Measurements from ENCODE around the gene BLOC1S5. TPM values are rescaled to one million over a fixed set of nuclear protein-coding genes. Genes with fewer than 3 reads are reported as not detected.

The BLOC1S5 gene
- polyA plus RNA-seq, 1 of the 3 experiments (the other 2 are of a cell fraction): 4.4 TPM

GRCh38 chr6:8069631-8070284 is 5.6 kb upstream of the BLOC1S5 start:
- no peaks in the 10 kb centered on the region for H3K79me2 ChIP-seq (ENCODE audit: insufficient read depth)
- H2AFZ ChIP-seq (ENCODE audit: low read depth): no peak overlapping the region
- no peak overlapping the region for H3K4me3 ChIP-seq (ENCODE audit: low read depth in 2 of 2, low read length in 1 of 2)
- H3K27ac ChIP-seq (ENCODE audit: low read depth in 2 of 2, low read length in 1 of 2): no peak overlapping the region
- H3K9ac ChIP-seq: no peak overlapping the region
- H3K27me3 ChIP-seq (ENCODE audit: insufficient read depth): no peaks in the 10 kb centered on the region
- no peaks in the 10 kb centered on the region for H3F3A ChIP-seq (replicated peaks; ENCODE audit: insufficient read depth)
- H3K9me3 ChIP-seq: no peaks in the 10 kb centered on the region
- WGBS (ENCODE audit: low lambda C conversion rate): 47% methylated on average over 3 of the region's 3 CpGs
- peaks cover 0 to 4% of the 10 kb centered on the region in 2 experiments; a peak in 2 of 4 replicates for H3K4me1 ChIP-seq (ENCODE audit: control insufficient read depth in 1 of 2, insufficient read depth in 2 of 2, low read depth in 1 of 2, low read length in 1 of 2)
- no peaks in the 10 kb centered on the region for H4K20me1 ChIP-seq (ENCODE audit: insufficient read depth)
- no peaks in the 10 kb centered on the region for H3K36me3 ChIP-seq (replicated peaks in 1 of 2; ENCODE audit: control insufficient read depth in 1 of 2, insufficient read depth in 2 of 2, low read length in 1 of 2)
- no peak for TF ChIP-seq FOXJ3 (CRISPR knock-in tag; IDR thresholded peaks at IDR 0.05)
- no peak for TF ChIP-seq FOSL2 (IDR thresholded peaks at IDR 0.05; ENCODE audit: borderline replicate concordance, low read depth)
- no peak for TF ChIP-seq USF2 (IDR thresholded peaks at IDR 0.05; ENCODE audit: borderline replicate concordance, low read depth, low read length)
- no peak for TF ChIP-seq POLR2AphosphoS5 (IDR thresholded peaks at IDR 0.05; ENCODE audit: low read depth, low read length)
- no peak for TF ChIP-seq NFIC (IDR thresholded peaks at IDR 0.05; ENCODE audit: borderline replicate concordance)
- TF ChIP-seq EP300 (IDR thresholded peaks at IDR 0.05; ENCODE audit: borderline replicate concordance in 1 of 2, low read depth in 1 of 2, low read length in 1 of 2): no peak
- TF ChIP-seq SIN3A (IDR thresholded peaks at IDR 0.05; ENCODE audit: borderline replicate concordance, low read depth, low read length): no peak
- no peak for TF ChIP-seq TCF12 (IDR thresholded peaks at IDR 0.05)
- no peak for TF ChIP-seq MEF2A (IDR thresholded peaks at IDR 0.05; ENCODE audit: borderline replicate concordance, low read depth)
- TF ChIP-seq, protein P1, sequence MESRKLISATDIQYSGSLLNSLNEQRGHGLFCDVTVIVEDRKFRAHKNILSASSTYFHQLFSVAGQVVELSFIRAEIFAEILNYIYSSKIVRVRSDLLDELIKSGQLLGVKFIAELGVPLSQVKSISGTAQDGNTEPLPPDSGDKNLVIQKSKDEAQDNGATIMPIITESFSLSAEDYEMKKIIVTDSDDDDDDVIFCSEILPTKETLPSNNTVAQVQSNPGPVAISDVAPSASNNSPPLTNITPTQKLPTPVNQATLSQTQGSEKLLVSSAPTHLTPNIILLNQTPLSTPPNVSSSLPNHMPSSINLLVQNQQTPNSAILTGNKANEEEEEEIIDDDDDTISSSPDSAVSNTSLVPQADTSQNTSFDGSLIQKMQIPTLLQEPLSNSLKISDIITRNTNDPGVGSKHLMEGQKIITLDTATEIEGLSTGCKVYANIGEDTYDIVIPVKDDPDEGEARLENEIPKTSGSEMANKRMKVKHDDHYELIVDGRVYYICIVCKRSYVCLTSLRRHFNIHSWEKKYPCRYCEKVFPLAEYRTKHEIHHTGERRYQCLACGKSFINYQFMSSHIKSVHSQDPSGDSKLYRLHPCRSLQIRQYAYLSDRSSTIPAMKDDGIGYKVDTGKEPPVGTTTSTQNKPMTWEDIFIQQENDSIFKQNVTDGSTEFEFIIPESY (IDR thresholded peaks at IDR 0.05; ENCODE audit: borderline replicate concordance, low read depth): no peak
- TF ChIP-seq EZH2phosphoT487 (IDR thresholded peaks at IDR 0.05; ENCODE audit: borderline replicate concordance, low read depth): no peak
- TF ChIP-seq TEAD4 (IDR thresholded peaks at IDR 0.05; ENCODE audit: borderline replicate concordance, insufficient read depth): no peak
- no peak for TF ChIP-seq YY1 (IDR thresholded peaks at IDR 0.05; ENCODE audit: low read depth)
- TF ChIP-seq JUND (IDR thresholded peaks at IDR 0.05): no peak
- ChIA-PET CTCF (no interaction called here), POLR2A (no interaction called here)
- DNase-seq: no peak
- no peak overlapping the region for H3K4me2 ChIP-seq
- H3K9me2 ChIP-seq: no peaks in the 10 kb centered on the region

- Histone ChIP-seq H3K79me2 (ENCODE audit: insufficient read depth) (no peaks in the 10 kb centered on the region), H3K9ac (no peak overlapping the region), H3K9me2 (no peaks in the 10 kb centered on the region), H3K9me3 (no peaks in the 10 kb centered on the region), H2AFZ (ENCODE audit: low read depth) (no peak overlapping the region), H3K27me3 (ENCODE audit: insufficient read depth) (no peaks in the 10 kb centered on the region), H3K4me1 (ENCODE audit: control insufficient read depth in 1 of 2, insufficient read depth in 2 of 2, low read depth in 1 of 2, low read length in 1 of 2) (peaks cover 0 to 4% of the 10 kb centered on the region in 2 experiments; a peak in 2 of 4 replicates), H4K20me1 (ENCODE audit: insufficient read depth) (no peaks in the 10 kb centered on the region), H3K27ac (ENCODE audit: low read depth in 2 of 2, low read length in 1 of 2) (no peak overlapping the region), H3F3A (replicated peaks; ENCODE audit: insufficient read depth) (no peaks in the 10 kb centered on the region), H3K36me3 (replicated peaks in 1 of 2; ENCODE audit: control insufficient read depth in 1 of 2, insufficient read depth in 2 of 2, low read length in 1 of 2) (no peaks in the 10 kb centered on the region), H3K4me2 (no peak overlapping the region), H3K4me3 (ENCODE audit: low read depth in 2 of 2, low read length in 1 of 2) (no peak overlapping the region)
- WGBS (ENCODE audit: low lambda C conversion rate): 56% methylated on average over 4 of the region's 4 CpGs
- no peak for TF ChIP-seq ELF1 (IDR thresholded peaks at IDR 0.05)
- no peak for TF ChIP-seq NRF1 (IDR thresholded peaks at IDR 0.05; ENCODE audit: low read depth, low read length)
- TF ChIP-seq TEAD4 (IDR thresholded peaks at IDR 0.05; ENCODE audit: borderline replicate concordance, insufficient read depth): no peak
- TF ChIP-seq, protein P2, sequence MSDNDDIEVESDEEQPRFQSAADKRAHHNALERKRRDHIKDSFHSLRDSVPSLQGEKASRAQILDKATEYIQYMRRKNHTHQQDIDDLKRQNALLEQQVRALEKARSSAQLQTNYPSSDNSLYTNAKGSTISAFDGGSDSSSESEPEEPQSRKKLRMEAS (IDR thresholded peaks at IDR 0.05; ENCODE audit: low read depth): no peak
- TF ChIP-seq EZH2phosphoT487 (IDR thresholded peaks at IDR 0.05; ENCODE audit: borderline replicate concordance, low read depth): no peak
- TF ChIP-seq, protein P3, sequence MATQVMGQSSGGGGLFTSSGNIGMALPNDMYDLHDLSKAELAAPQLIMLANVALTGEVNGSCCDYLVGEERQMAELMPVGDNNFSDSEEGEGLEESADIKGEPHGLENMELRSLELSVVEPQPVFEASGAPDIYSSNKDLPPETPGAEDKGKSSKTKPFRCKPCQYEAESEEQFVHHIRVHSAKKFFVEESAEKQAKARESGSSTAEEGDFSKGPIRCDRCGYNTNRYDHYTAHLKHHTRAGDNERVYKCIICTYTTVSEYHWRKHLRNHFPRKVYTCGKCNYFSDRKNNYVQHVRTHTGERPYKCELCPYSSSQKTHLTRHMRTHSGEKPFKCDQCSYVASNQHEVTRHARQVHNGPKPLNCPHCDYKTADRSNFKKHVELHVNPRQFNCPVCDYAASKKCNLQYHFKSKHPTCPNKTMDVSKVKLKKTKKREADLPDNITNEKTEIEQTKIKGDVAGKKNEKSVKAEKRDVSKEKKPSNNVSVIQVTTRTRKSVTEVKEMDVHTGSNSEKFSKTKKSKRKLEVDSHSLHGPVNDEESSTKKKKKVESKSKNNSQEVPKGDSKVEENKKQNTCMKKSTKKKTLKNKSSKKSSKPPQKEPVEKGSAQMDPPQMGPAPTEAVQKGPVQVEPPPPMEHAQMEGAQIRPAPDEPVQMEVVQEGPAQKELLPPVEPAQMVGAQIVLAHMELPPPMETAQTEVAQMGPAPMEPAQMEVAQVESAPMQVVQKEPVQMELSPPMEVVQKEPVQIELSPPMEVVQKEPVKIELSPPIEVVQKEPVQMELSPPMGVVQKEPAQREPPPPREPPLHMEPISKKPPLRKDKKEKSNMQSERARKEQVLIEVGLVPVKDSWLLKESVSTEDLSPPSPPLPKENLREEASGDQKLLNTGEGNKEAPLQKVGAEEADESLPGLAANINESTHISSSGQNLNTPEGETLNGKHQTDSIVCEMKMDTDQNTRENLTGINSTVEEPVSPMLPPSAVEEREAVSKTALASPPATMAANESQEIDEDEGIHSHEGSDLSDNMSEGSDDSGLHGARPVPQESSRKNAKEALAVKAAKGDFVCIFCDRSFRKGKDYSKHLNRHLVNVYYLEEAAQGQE (IDR thresholded peaks at IDR 0.05; ENCODE audit: low read depth, low read length): no peak
- TF ChIP-seq YY1 (IDR thresholded peaks at IDR 0.05; ENCODE audit: low read depth): no peak
- TF ChIP-seq RFX5 (IDR thresholded peaks at IDR 0.05; ENCODE audit: low read length): no peak
- no peak for TF ChIP-seq FOXJ3 (CRISPR knock-in tag; IDR thresholded peaks at IDR 0.05)
- TF ChIP-seq EP300 (IDR thresholded peaks at IDR 0.05; ENCODE audit: borderline replicate concordance in 1 of 2, low read depth in 1 of 2, low read length in 1 of 2): no peak
- TF ChIP-seq MXI1 (IDR thresholded peaks at IDR 0.05; ENCODE audit: low read depth, low read length): no peak
- POLR2A ChIA-PET: no interaction called here
- CTCF ChIA-PET: no interaction called here
- DNase-seq: no peak
Observed at GRCh38 chr6:8069151-8069550, 5.0 kb upstream of the BLOC1S5 start.

Measured in SK-N-SH (cell line).